ENCODE data around the gene DDAH1.

- TF ChIP-seq, protein P1, sequence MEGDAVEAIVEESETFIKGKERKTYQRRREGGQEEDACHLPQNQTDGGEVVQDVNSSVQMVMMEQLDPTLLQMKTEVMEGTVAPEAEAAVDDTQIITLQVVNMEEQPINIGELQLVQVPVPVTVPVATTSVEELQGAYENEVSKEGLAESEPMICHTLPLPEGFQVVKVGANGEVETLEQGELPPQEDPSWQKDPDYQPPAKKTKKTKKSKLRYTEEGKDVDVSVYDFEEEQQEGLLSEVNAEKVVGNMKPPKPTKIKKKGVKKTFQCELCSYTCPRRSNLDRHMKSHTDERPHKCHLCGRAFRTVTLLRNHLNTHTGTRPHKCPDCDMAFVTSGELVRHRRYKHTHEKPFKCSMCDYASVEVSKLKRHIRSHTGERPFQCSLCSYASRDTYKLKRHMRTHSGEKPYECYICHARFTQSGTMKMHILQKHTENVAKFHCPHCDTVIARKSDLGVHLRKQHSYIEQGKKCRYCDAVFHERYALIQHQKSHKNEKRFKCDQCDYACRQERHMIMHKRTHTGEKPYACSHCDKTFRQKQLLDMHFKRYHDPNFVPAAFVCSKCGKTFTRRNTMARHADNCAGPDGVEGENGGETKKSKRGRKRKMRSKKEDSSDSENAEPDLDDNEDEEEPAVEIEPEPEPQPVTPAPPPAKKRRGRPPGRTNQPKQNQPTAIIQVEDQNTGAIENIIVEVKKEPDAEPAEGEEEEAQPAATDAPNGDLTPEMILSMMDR (conservative IDR thresholded peaks at IDR 0.05; ENCODE audit: low read depth, low read length), result peak; percentile 77
- TF ChIP-seq EZH2 (IDR thresholded peaks at IDR 0.05; ENCODE audit: low read length, unreplicated experiment) (no peak), EZH2phosphoT487 (IDR thresholded peaks at IDR 0.05; ENCODE audit: borderline replicate concordance, low read length) (no peak)
Observed at GRCh38 chr1:85398391-85399064, 66.4 kb downstream of the DDAH1 start.

All from PC-3 (cell line).